ENCODE data around the gene CC2D1A. TPM values are rescaled to one million over a fixed set of nuclear protein-coding genes. Genes with fewer than 3 reads are reported as not detected.
A peak's percentile ranks its signal among the peaks of the same experiment; 100 is the strongest.

The CC2D1A gene
- total and polyA plus RNA-seq, 2 donors from 2014 or later: 28.8 to 36.9 TPM

DNA sequence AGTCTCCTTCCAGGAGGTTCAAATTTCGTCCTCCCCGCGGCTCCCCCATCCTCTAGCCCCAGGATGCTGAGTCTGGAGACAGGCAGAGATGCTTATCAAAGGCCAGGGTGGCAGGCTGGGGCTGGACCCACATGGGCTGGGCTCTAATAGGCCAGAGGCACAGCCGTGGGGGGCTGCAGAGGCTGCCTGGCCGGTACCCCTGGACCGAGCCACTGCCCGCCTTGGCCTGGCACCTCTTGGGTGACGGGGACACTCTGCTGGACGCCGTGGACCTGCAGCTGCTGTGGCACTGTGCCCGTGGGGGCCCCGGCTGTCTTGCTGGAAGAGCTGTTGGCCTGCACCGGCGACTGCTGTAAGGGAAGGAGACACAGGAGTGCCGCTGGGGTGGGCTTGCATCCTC, 74.3 kb downstream of the CC2D1A start:
- intact Hi-C loops (cut with DNase I): no loop called here
- no peaks in the 10 kb centered on the region for H3K27me3 ChIP-seq (ENCODE audit: control insufficient read depth, insufficient read depth, low read length)
- FAIRE-seq (no peak), DNase-seq (peak in 1 of 5 donors; percentile 79)
- H3K4me3 ChIP-seq (ENCODE audit: low read length in 3 of 3): no peak overlapping the region
- H3K9me3 ChIP-seq (ENCODE audit: control insufficient read depth in 2 of 3, insufficient read depth in 1 of 3, low read length in 3 of 3): no peaks in the 10 kb centered on the region
- H3K4me1 ChIP-seq (ENCODE audit: control insufficient read depth in 2 of 3, insufficient read depth in 2 of 3, low read depth in 1 of 3, low read length in 3 of 3): peaks cover 0 to 5% (median 0%) of the 10 kb centered on the region in 3 donors
- TF ChIP-seq CTCF (IDR thresholded peaks at IDR 0.05; ENCODE audit: borderline replicate concordance, extremely low read depth, insufficient read depth): no peak
- no peak overlapping the region for H3K9ac ChIP-seq (ENCODE audit: low read length in 3 of 3)
- H3K36me3 ChIP-seq (ENCODE audit: control insufficient read depth in 2 of 3, insufficient read depth in 3 of 3, low read length in 3 of 3): peaks cover 0 to 12% (median 8%) of the 10 kb centered on the region in 3 donors
- no peak overlapping the region for H3K27ac ChIP-seq (ENCODE audit: low read depth in 2 of 2, low read length in 2 of 2)

Small RNA genes within 50 kb of the gene (microRNA-seq; reads per million reads assigned to microRNA genes)
- gene MIR181C (375 reads per million, percentile 70 among the genes with 10 or more reads in this experiment), gene MIR181D (110 reads per million, percentile 53 among the genes with 10 or more reads in this experiment)

Other genes with a start within 250 kb of the CC2D1A start
- 46.5 TPM for gene MRI1, start 141.7 kb upstream of the CC2D1A start, total RNA-seq
- 18.8 TPM for gene MRI1, start 141.7 kb upstream of the CC2D1A start, polyA plus RNA-seq (ENCODE audit: insufficient read depth, low read depth, low replicate concordance)
- 62.7 TPM for gene C19orf53, start 131.7 kb upstream of the CC2D1A start, total RNA-seq
- 264 TPM for gene C19orf53, start 131.7 kb upstream of the CC2D1A start, polyA plus RNA-seq (ENCODE audit: insufficient read depth, low read depth, low replicate concordance)
- 13.7 TPM for gene ZSWIM4, start 110.8 kb upstream of the CC2D1A start, total RNA-seq
- 1.4 TPM for gene ZSWIM4, start 110.8 kb upstream of the CC2D1A start, polyA plus RNA-seq (ENCODE audit: insufficient read depth, low read depth, low replicate concordance)
- gene NANOS3, start 29.1 kb upstream of the CC2D1A start, total RNA-seq: 0.35 TPM
- gene NANOS3, start 29.1 kb upstream of the CC2D1A start, polyA plus RNA-seq (ENCODE audit: insufficient read depth, low read depth, low replicate concordance): not detected
- gene BRME1, start 84 bp upstream of the CC2D1A start, total RNA-seq: 1.8 TPM
- 1.5 TPM for gene BRME1, start 84 bp upstream of the CC2D1A start, polyA plus RNA-seq (ENCODE audit: insufficient read depth, low read depth, low replicate concordance)
- gene PODNL1, start 32.2 kb downstream of the CC2D1A start, total RNA-seq: 3.0 TPM
- gene PODNL1, start 32.2 kb downstream of the CC2D1A start, polyA plus RNA-seq (ENCODE audit: insufficient read depth, low read depth, low replicate concordance): not detected
- gene DCAF15, start 46.3 kb downstream of the CC2D1A start, total RNA-seq: 35.5 TPM
- 21.9 TPM for gene DCAF15, start 46.3 kb downstream of the CC2D1A start, polyA plus RNA-seq (ENCODE audit: insufficient read depth, low read depth, low replicate concordance)
- 17.9 TPM for gene RFX1, start 100.1 kb downstream of the CC2D1A start, total RNA-seq
- gene RFX1, start 100.1 kb downstream of the CC2D1A start, polyA plus RNA-seq (ENCODE audit: insufficient read depth, low read depth, low replicate concordance): 5.2 TPM
- not detected for gene RLN3, start 121.9 kb downstream of the CC2D1A start, total RNA-seq
- gene RLN3, start 121.9 kb downstream of the CC2D1A start, polyA plus RNA-seq (ENCODE audit: insufficient read depth, low read depth, low replicate concordance): not detected
- gene IL27RA, start 125.6 kb downstream of the CC2D1A start, total RNA-seq: 14.1 TPM
- gene IL27RA, start 125.6 kb downstream of the CC2D1A start, polyA plus RNA-seq (ENCODE audit: insufficient read depth, low read depth, low replicate concordance): 3.1 TPM
- gene PALM3, start 155.9 kb downstream of the CC2D1A start, total RNA-seq: 19.4 TPM
- 45.8 TPM for gene PALM3, start 155.9 kb downstream of the CC2D1A start, polyA plus RNA-seq (ENCODE audit: insufficient read depth, low read depth, low replicate concordance)
- 8.7 TPM for gene MISP3, start 166.6 kb downstream of the CC2D1A start, total RNA-seq
- 32.0 TPM for gene MISP3, start 166.6 kb downstream of the CC2D1A start, polyA plus RNA-seq (ENCODE audit: insufficient read depth, low read depth, low replicate concordance)
- gene C19orf67, start 179.6 kb downstream of the CC2D1A start, total RNA-seq: not detected
- not detected for gene C19orf67, start 179.6 kb downstream of the CC2D1A start, polyA plus RNA-seq (ENCODE audit: insufficient read depth, low read depth, low replicate concordance)
- 28.3 TPM for gene SAMD1, start 184.6 kb downstream of the CC2D1A start, total RNA-seq
- gene SAMD1, start 184.6 kb downstream of the CC2D1A start, polyA plus RNA-seq (ENCODE audit: insufficient read depth, low read depth, low replicate concordance): 23.3 TPM
- 92.3 TPM for gene PRKACA, start 211.6 kb downstream of the CC2D1A start, total RNA-seq
- 51.4 TPM for gene PRKACA, start 211.6 kb downstream of the CC2D1A start, polyA plus RNA-seq (ENCODE audit: insufficient read depth, low read depth, low replicate concordance)
- 1.8 TPM for gene ASF1B, start 230.4 kb downstream of the CC2D1A start, total RNA-seq
- 0.49 TPM for gene ASF1B, start 230.4 kb downstream of the CC2D1A start, polyA plus RNA-seq (ENCODE audit: insufficient read depth, low read depth, low replicate concordance)

All from kidney (tissue), 14 donors.